SK-N-MC (cell line): Measurements from ENCODE around the gene RCL1.

Experiments
- DNase-seq: peaks from one replicate; pipeline ENCODE4 v3.0.0-alpha.2; 2011; ENCODE audit warnings: low read depth, low spot score
- H3K27ac ChIP-seq: fragments of 200-600 bp; sonication (generic); 2 replicates; pipeline ENCODE4 v1.5.1; 2016; ENCODE audit warnings: mixed run types
- H3K36me3 ChIP-seq: fragments of 200-600 bp; sonication (generic); 2 replicates; pipeline ENCODE4 v1.6.1; 2017; ENCODE audit warnings: antibody characterized with exemption, low read length, mixed read lengths; ENCODE audit not compliant: insufficient read depth
- H3K4me3 ChIP-seq: fragments of 200-600 bp; sonication (generic); 2 replicates; pipeline ENCODE4 v1.5.1; 2016
- H3K9ac ChIP-seq: fragments of 200-600 bp; sonication (generic); 2 replicates; pipeline ENCODE4 v1.8.0; 2017; ENCODE audit warnings: mixed run types, mixed read lengths; ENCODE audit not compliant: insufficient read length
- H3K9me3 ChIP-seq: fragments of 200-600 bp; sonication (generic); 2 replicates; pipeline ENCODE4 v1.6.1; 2017; ENCODE audit warnings: low read depth, mild to moderate bottlenecking, antibody characterized with exemption, low read length, moderate library complexity, mixed read lengths
- EZH2 ChIP-seq: fragments of 200-600 bp; sonication (generic); IDR thresholded peaks from one replicate; pipeline ENCODE4 v1.6.1; 2017; ENCODE audit warnings: antibody characterized with exemption
- FOXP2 ChIP-seq: optimal IDR thresholded peaks from 2 replicates; pipeline ENCODE3; 2011; ENCODE audit warnings: mild to moderate bottlenecking, moderate library complexity; ENCODE audit not compliant: insufficient read depth; ENCODE audit errors: extremely low read length, control extremely low read depth
- POLR2AphosphoS5 ChIP-seq: IDR thresholded peaks from 2 replicates; pipeline ENCODE4 v1.6.1; 2012; ENCODE audit warnings: mild to moderate bottlenecking, low read depth, low read length, borderline replicate concordance

Gene RCL1

DNA sequence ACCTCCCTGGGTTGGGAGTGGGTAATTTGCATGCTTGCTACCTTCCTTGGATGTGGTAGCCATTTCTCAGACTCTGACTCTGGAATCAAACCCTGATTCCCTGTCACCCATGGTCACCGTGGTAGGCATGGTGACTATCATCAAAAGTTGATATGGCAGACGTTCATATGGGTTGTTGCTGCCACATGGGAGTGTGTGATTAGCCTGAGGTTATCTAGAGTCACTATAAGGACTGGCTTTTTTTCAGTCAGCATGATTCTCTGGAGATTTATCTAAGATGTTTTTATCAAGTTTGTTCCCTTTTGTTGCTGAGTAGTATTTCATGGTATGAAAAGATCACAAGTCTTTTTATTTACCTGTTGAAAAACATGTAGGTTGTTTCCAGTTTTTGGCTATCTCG is 7.0 kb downstream of the RCL1 start:
- no peak for DNase-seq
- Histone ChIP-seq H3K4me3 (no peak overlapping the region), H3K9me3 (no peaks in the 10 kb centered on the region), H3K27ac (no peak overlapping the region), H3K9ac (no peak overlapping the region), H3K36me3 (0 out of 2 replicates have a peak, but pooled peaks cover 3% of the 10 kb centered on the region)
- no peak for TF ChIP-seq FOXP2
- no peak for TF ChIP-seq EZH2
- no peak for TF ChIP-seq POLR2AphosphoS5

- Histone ChIP-seq H3K4me3 (no peak overlapping the region), H3K27ac (no peak overlapping the region), H3K9ac (no peak overlapping the region), H3K9me3 (no peaks in the 10 kb centered on the region; the same call in 1 of the 2 replicates), H3K36me3 (0 out of 2 replicates have a peak, but pooled peaks cover 4% of the 10 kb centered on the region)
- DNase-seq: no peak
- TF ChIP-seq FOXP2 (no peak), EZH2 (no peak), POLR2AphosphoS5 (no peak)
These were observed 8.4 kb downstream of the RCL1 start for GRCh38 chr9:4801156-4801555.

- DNase-seq: no peak
- Histone ChIP-seq H3K9ac (no peak overlapping the region), H3K4me3 (no peak overlapping the region), H3K36me3 (peaks cover 8% of the 10 kb centered on the region; the same call in 1 of the 2 replicates), H3K27ac (no peak overlapping the region), H3K9me3 (no peaks in the 10 kb centered on the region; the same call in 1 of the 2 replicates)
- no peak for TF ChIP-seq FOXP2
- no peak for TF ChIP-seq EZH2
- TF ChIP-seq POLR2AphosphoS5: no peak
These were observed 11.2 kb downstream of the RCL1 start for GRCh38 chr9:4803670-4804530.

DNA sequence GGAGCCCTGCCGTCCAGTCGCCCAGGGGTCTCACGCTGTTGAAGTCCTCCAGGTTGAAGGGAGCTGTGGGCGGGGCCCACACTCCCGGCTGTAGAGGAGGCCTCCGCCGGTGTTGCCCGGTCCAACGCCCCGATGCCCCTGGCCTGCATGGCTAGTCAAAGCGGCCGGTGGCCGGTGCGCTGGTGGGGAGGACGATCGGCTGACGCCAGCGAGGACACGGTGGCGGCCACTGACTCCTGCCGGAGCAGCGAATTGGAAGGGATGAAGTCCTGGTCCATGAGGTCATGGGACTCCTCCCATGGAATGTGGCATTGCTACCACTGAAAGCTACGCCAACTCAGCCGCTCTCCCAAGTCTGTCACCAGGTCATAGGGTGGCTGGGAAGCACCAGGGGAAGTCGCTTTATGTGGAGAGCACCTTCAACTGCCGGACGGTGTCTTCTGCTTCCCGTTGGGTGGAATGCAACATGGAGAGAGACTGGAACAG is 11.8 kb downstream of the RCL1 start:
- no peak overlapping the region for H3K9ac ChIP-seq
- no peaks in the 10 kb centered on the region; the same call in 1 of the 2 replicates for H3K9me3 ChIP-seq
- no peak for TF ChIP-seq POLR2AphosphoS5
- TF ChIP-seq EZH2: no peak
- TF ChIP-seq FOXP2: no peak
- no peak overlapping the region for H3K27ac ChIP-seq
- H3K36me3 ChIP-seq: peaks cover 8% of the 10 kb centered on the region; the same call in 1 of the 2 replicates
- H3K4me3 ChIP-seq: no peak overlapping the region
- no peak for DNase-seq

DNA sequence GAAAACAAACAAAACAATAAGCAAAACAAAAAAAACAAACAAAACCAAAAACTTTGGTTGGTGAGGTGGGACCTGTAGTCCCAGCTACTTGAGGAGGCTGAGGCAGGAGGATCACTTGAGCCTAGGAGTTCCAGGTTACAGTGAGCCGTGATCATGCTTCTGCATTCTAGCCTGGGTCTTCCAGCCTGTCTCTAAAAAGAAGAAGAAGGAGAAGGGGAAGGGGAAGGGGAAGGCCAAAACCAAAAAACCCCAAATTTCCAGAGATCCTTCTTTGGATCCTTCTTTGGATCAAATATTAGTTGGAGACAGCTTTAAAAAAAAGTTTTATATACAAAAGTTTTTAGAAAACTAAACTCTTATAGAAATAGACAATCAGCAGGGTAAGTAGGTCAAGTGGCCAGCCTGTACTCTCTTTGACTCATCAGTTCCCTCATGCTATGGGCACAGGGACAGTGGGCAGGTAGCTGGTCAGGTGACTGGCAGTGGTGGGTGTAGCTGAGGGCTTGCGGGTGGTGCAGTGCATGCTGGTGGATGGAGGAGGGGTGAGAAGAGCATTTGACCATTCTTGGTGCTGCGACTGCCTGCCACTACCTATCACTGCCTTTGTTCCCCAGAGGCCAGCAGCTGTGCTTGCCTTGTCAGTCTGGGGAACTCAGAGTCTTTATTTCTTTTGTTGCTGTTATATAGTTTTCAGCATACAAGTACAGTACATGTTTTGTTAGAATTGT is 12.6 kb downstream of the RCL1 start:
- Histone ChIP-seq H3K27ac (no peak overlapping the region), H3K36me3 (peaks cover 8% of the 10 kb centered on the region; the same call in 1 of the 2 replicates), H3K9ac (no peak overlapping the region), H3K4me3 (no peak overlapping the region), H3K9me3 (no peaks in the 10 kb centered on the region; the same call in 1 of the 2 replicates)
- TF ChIP-seq FOXP2 (no peak), POLR2AphosphoS5 (no peak), EZH2 (no peak)
- no peak for DNase-seq

DNA sequence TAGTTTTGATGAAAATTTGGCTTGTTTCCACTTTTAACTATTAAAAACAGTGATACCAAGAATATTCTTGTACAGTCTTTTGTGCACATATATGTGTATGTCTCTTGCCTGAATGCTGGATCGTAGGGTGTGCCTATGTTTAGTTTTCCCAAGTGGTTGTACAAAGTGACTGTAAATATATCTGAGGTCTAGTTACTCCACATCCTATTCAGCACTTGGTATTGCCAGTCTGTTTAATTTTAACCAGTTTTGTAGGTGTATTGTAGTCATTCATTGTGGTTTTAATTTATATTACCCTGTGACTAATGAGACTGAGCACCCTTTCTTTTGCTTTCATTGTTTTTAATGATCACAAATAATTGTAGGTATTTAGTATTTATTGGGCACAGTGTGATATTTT is 17.8 kb downstream of the RCL1 start:
- no peak for TF ChIP-seq FOXP2
- no peak for TF ChIP-seq POLR2AphosphoS5
- no peak for TF ChIP-seq EZH2
- Histone ChIP-seq H3K9ac (no peak overlapping the region), H3K27ac (no peak overlapping the region), H3K9me3 (no peaks in the 10 kb centered on the region; the same call in 1 of the 2 replicates), H3K36me3 (peaks cover 4% of the 10 kb centered on the region; the same call in 1 of the 2 replicates), H3K4me3 (no peak overlapping the region)
- DNase-seq: no peak

DNA sequence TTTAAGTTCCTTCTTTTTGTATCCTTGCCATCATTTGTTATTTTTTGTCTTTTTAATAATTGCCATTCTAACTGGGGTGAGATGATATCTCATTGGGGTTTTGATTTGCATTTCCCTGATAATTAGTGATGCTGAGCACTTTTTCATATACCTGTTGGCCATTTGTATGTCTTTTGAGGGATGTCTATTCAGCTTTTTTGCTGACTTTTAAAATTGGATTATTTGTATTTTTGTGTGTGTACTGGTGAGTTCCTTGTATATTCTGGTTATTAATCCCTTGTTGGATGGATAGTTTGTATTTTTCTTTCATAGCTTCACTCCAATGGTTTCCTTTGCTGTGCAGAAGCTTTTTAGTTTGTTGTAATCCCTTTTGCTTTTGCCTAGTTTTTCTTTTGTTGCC is 19.1 kb downstream of the RCL1 start:
- no peak overlapping the region for H3K9ac ChIP-seq
- peaks cover 4% of the 10 kb centered on the region; the same call in 1 of the 2 replicates for H3K36me3 ChIP-seq
- H3K4me3 ChIP-seq: no peak overlapping the region
- DNase-seq: no peak
- H3K9me3 ChIP-seq: no peaks in the 10 kb centered on the region; the same call in 1 of the 2 replicates
- TF ChIP-seq EZH2 (no peak), POLR2AphosphoS5 (no peak)
- no peak overlapping the region for H3K27ac ChIP-seq

- Histone ChIP-seq H3K9me3 (no peaks in the 10 kb centered on the region; the same call in 1 of the 2 replicates), H3K36me3 (no peaks in the 10 kb centered on the region), H3K9ac (no peak overlapping the region), H3K27ac (no peak overlapping the region), H3K4me3 (no peak overlapping the region)
- DNase-seq: no peak
- TF ChIP-seq FOXP2 (no peak), POLR2AphosphoS5 (no peak), EZH2 (no peak)
These were observed 20.1 kb downstream of the RCL1 start for GRCh38 chr9:4812858-4813257.
